Stimulated activated CD4-positive, alpha-beta T cell treated with anti-CD3 and anti-CD28 coated beads, Interleukin-12 subunit alpha, Interleukin-12 subunit beta, amount 100 ng/mL, for 24 hours (primary cell): Measurements from ENCODE around the gene FGF8.

ENCODE experiments used
- DNase-seq, 2 experiments: peaks; one replicate each; pipeline ENCODE4 v3.0.0-alpha.2; 2020; ENCODE audit warnings: low read depth in 2 of 2

FGF8 gene

DNA sequence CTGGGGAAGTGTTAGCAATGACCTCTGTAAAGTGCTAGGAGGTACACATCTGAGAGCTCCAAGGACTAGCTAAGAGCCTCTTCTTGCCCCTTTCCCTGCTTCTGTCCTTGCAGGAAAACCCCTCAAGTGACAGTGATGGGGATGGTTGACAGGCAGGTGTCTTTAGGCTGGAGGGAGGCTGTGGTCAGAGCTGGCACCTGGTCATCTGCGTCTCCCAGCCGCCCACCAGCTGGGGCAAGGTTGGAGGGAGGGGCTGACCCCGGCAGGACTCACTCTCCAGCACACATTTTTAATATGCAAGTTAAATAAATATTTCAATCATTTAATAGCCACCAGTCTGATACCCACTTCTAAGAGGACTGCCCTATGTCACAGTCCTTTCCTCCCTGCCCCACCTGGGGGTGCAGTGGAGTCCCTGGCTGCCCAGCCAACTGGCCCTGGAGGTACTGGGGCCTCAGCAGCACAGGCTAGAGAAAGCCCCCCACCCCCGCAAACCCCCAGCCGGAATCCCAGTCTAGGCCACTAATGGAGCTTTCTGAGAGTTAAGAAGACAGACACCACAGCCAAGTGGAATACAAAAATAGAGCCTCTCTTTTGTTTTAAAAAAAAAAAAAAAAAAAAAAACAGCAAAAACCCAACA, 6.3 kb downstream of the FGF8 start:
- no peak for DNase-seq

DNA sequence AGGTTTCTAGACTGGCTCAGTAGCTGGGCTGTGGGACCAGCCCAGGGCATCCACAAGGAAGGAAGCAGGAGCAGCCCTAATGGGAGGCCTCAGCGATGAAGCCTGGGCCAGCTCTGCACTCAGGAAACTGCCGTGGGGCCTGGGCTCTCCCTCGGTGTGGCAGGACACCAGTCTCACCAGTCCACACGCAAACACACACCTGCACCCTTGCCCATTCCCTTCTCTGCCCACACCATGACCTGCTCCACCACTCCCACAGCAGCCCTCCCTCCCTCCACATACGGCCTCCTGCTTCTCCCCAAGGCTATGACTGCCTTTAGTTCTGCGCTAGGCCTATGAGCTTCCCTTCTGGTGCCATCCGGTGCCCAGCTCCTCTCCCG, 7.1 kb downstream of the FGF8 start:
- DNase-seq, result no peak

- no peak for DNase-seq
Measured at GRCh38 chr10:101767966-101768790, 7.7 kb downstream of the FGF8 start.

GRCh38 chr10:101767600-101767945, 8.3 kb downstream of the FGF8 start:
- no peak for DNase-seq

GRCh38 chr10:101766753-101767599, 8.9 kb downstream of the FGF8 start:
- DNase-seq, result no peak

GRCh38 chr10:101766306-101766705, 9.6 kb downstream of the FGF8 start:
- no peak for DNase-seq

DNA sequence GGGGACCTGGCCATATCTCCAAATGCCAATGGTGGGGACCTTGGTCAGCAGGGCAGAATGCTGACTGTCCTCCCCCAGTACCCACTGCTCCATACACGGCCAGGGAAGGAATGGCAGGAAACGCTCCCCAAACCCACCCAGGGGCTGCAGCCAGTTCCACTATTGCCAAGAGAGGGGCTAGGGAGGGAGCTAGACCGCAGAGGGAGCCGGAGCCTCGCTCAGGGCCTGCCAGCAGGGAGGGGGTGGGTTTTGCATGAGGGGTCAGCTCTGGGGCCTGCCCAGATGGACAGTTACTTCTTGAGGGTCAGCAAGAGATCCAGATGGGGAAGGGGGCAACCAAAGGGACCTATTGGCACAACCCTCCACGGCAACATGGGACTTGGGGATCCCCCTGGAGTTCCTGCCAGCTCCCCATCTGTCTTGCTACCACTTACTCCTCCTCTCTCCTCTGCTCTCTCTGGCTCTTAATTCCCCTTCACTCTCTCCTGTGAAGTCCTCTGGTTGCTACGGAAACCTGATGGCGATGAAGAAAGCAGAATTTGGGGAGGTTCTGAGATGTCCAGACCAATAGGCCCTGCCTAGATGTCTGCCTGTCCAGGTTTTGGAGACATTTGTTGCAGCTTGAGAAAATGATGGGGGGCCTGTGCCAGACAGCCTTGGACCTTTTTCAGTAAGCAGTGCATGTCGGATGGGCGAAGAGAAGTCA, 12.6 kb downstream of the FGF8 start:
- no peak for DNase-seq

- no peak for DNase-seq
Measured at GRCh38 chr10:101762736-101763135, 13.2 kb downstream of the FGF8 start.

GRCh38 chr10:101761226-101761625, 14.7 kb downstream of the FGF8 start:
- no peak for DNase-seq

DNA sequence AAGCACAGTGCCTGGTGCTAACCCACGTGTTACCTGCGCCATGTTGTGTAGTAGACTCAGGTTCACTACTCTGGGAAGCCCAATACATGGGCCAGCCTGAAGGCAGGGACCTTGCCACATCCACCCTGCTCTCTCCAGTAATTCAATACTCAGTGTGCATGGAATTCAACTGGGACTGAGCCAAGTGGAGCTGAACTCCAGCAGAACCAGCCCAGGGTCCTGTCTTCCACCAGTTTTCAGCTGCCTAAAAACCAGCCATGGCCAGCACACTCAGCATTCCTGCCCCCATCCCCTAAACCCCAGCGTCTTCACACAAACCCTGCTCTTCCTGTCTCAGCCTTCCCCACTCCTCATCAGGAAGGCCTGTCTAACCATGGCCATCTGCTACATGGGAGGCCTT, 15.4 kb downstream of the FGF8 start:
- DNase-seq, result no peak

GRCh38 chr10:101759309-101760247, 16.3 kb downstream of the FGF8 start:
- DNase-seq, result no peak

DNA sequence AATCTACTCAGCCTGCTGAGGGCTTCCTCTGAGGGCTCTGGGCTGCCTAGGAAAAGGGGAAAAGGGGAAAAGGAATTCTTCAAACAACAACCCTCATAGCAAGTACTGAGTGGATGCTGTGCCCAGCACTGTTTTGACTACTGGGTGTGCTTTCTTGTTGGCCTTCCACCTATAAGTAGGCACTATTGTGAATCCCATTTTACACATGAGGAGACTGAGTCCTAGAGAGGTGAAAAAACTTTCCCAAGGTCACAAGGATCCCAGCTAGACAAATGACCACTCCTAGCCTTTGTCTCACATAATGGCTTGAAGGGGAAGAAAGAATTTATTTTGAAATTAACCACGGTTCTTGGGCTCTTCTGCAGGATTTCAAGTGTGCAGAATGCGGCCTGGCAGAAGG, 17.1 kb downstream of the FGF8 start:
- no peak for DNase-seq

DNA sequence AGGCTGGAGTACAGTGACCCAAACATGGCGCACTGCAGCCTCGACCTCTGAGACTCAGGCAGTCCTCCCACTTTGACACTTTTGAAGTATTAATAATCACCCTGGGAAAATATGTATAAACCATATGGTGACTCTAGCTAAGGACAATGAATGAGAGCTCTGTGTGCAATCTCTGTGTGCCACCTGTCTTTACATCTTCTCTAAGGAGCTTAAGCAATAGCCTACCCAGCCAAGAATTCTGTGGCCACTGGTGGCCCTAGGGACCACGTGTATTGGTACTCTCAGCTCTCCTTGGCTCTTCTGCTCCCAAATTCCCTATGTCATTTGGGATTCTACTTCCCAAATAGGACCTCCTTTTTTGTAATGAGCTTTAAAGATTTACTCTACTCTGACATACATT, 23.7 kb downstream of the FGF8 start:
- no peak for DNase-seq

GRCh38 chr10:101749047-101750016, 26.6 kb downstream of the FGF8 start:
- no peak for DNase-seq

DNA sequence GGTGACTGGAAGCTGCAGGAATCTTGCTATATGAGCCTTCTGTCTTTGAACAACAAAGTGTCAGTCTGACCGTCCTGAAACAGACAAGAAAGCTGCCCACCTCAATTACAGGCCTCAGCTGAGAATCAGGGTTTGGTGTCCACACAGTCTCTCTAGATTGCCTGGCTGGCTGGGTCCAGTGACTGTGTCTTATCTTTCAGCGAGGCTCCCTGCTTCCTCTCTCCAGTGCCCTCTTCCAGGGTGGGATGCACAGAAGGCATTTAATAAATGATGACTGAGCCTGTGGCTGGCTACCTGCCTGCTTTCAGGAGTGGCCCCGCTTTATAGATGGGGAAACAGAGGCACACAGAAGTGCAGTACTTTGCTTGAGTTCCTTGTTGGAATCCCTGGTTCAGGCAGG, 27.4 kb downstream of the FGF8 start:
- no peak for DNase-seq

DNA sequence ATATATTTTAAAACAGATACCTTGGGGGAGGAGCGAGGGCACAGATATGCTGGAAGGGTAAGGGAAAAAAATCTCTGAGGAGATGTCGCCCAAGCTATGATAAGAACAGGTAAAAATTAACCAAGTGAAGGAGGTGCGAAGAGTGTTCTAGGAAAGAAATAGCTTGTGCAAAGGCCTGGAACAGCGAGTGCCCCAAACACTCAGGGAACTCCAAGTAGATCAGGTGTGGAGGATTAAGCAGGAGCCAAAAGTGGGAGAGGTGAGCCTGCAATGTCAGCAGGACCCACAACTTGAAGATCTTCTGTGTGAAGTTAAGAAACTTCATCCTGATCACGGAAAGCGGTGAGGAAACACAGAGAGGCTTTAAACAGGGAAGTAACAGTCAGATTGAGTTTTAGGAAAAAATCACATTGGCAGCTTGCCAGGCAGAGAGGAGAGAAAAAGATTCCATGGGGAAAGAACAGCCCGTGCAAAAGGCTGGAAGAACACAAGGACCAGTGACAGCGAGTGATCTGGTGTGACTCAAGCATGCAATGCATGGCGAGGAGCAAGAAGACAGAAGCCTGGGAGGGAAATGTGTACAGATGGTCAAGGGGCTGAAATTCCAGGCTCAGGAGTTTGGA, 30.7 kb downstream of the FGF8 start:
- no peak for DNase-seq

DNA sequence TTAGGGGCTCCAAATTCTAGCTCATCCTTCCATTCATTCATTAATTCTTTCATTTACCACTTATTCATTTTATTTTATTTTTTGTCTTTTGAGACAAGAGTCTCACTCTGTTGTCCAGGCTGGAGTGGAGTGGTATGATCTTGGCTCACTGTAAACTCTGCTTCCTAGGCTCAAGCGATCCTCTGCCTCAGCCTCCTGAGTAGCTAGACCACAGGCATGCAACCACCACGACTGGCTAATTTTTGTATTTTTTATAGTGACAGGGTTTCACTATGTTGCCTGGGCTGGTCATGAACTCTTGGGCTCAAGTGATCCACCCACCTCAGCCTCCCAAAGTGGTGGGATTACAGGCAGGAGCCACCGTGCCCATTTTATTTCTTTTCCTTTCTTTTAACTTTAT, 31.6 kb downstream of the FGF8 start:
- DNase-seq, result no peak

DNA sequence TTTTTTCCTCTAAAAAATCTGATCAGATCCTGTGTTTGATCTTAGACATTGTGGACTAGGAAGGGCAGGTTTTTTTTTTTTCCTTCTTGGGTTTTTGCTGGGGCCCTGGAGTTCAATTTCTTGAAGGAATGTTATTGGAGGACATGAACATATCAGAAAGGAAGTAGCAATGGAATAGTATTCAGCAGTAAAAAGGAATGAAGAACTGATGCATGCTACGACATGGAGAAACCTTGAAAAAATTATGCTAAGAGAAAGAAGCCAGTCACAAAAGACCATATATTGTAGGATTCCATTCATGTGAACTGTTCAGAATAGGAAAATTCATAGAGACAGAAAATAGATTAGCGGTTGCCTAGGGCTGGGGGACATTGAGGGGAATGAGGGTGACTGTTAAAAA, 34.0 kb downstream of the FGF8 start:
- no peak for DNase-seq

- no peak for DNase-seq
Measured at GRCh38 chr10:101736666-101737065, 39.2 kb downstream of the FGF8 start.
